ENCODE data around the gene CELA2B. TPM values are rescaled to one million over a fixed set of nuclear protein-coding genes. Genes with fewer than 3 reads are reported as not detected.
"Not testable (repeated sequence)": the region's sequence is repeated elsewhere in the genome, so short reads cannot be mapped to it uniquely, and the experiment has no call there.

CELA2B gene
- polyA plus RNA-seq, 2 of the 4 experiments (the other 2 are of a cell fraction) = not detected

DNA sequence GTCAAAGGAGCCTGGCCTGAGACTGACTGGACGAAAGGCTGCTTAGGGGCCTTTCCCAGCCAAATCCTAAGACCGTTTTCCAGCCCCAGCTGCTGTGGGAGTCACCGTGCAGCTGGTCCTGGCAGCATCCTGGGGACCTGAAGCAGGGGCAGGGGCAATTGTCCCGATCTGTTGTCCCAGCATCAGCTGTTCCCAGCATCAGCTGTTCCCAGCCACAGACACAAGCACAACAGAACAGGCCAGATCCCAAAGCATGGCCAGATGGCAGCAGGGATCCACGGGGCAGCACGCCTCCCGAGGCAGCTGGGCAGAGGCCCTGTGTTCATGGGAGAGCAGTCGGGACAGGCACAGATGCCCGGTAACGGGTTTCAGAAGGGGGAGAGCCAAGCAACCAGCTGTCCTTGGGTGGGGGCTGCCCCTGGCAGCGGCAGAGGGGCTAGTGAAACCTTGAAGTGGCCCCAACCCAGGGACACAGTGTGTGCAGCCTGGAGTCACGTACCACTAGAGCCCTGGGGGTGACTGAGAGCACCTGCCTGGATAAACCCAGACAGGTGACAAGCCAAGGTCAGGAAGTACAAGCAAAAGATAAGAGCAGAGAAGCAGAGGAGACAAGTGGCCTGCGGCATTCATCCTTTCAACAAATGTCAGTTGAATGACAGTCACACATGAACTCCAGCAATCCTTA is 13.3 kb downstream of the CELA2B start:
- Histone ChIP-seq H3K4me1 (no peaks in the 10 kb centered on the region), H3K27ac (no peak overlapping the region), H3K9me3 (no peaks in the 10 kb centered on the region), H3K4me3 (no peak overlapping the region), H3K4me2 (no peak overlapping the region)
- ChIA-PET POLR2A (no interaction called here), CTCF (no interaction called here)
- FAIRE-seq (no peak), ATAC-seq (no peak), DNase-seq (ENCODE audit: low read depth in 1 of 2, low spot score in 1 of 2) (no peak)
- no peak for TF ChIP-seq JUN (IDR thresholded peaks at IDR 0.05)
- TF ChIP-seq HOXA7 (CRISPR knock-in tag; IDR thresholded peaks at IDR 0.05) = no peak
- no peak for TF ChIP-seq TFCP2L1 (CRISPR knock-in tag; IDR thresholded peaks at IDR 0.05)
- no peak for TF ChIP-seq POLR2AphosphoS2 (conservative IDR thresholded peaks at IDR 0.05; ENCODE audit: low read length)
- TF ChIP-seq HDAC2 (IDR thresholded peaks at IDR 0.05) = no peak
- TF ChIP-seq ZC3H11A (IDR thresholded peaks at IDR 0.05) = no peak
- no peak for TF ChIP-seq RNF2 (IDR thresholded peaks at IDR 0.05; ENCODE audit: borderline replicate concordance, low read depth)
- TF ChIP-seq MAFK (IDR thresholded peaks at IDR 0.05; ENCODE audit: partially characterized antibody) = no peak
- 72% methylated on average over 11 of the region's 13 CpGs for WGBS (ENCODE audit: missing lambda C conversion rate)

DNA sequence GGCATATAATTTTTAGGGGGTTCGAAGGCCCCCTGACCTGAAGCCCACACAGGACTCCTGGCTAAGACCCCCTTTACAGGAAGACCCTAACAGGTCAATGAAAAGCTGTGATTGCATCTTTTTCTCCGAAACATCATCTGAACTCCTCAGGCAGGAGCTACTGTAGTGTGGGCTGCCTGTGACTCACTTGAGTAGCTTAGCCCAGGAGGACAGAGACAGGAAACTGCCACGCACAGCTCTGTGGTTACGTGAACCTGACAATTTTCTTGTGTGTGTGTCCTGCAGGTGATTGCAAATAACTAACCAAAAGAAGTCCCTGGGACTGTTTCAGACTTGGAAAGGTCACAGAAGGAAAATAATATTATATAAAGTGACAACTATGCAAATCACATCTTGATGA is 15.1 kb downstream of the CELA2B start:
- CTCF ChIA-PET; H3K9me3 ChIP-seq; DNase-seq (ENCODE audit: low read depth in 1 of 2, low spot score in 1 of 2); H3K4me3 ChIP-seq; POLR2A ChIA-PET; FAIRE-seq; H3K27ac ChIP-seq; H3K4me1 ChIP-seq; ATAC-seq; H3K4me2 ChIP-seq: not testable (repeated sequence)
- WGBS (ENCODE audit: missing lambda C conversion rate) = 87% methylated on average over 4 of the region's 4 CpGs

DNA sequence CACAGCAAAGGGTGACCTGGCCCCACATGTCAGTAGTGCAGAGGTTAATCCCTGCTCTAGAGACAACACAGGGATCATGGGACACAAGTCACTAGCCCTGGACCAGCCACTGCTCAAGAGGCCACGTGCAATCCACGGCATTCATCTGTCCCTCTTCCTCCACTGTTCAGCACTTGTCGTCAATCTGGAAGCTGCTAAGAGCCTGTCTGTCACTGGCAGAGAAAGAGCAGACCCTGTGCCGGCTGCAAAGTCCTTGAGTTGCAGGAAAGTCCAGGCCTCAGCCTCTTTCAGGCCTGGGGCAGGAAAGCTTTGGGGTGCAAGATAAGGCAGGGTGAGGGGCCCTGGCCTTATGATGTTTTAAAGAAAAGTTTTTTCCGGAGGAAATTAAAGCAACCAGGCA is 16.7 kb downstream of the CELA2B start:
- H3K27ac ChIP-seq = no peak overlapping the region
- ChIA-PET POLR2A (no interaction called here), CTCF (no interaction called here)
- WGBS (ENCODE audit: missing lambda C conversion rate) = 91% methylated on average over 5 of the region's 5 CpGs
- ATAC-seq (no peak), DNase-seq (ENCODE audit: low read depth in 1 of 2, low spot score in 1 of 2) (no peak), FAIRE-seq (no peak)
- H3K4me2 ChIP-seq = no peak overlapping the region
- no peaks in the 10 kb centered on the region for H3K9me3 ChIP-seq
- H3K4me3 ChIP-seq = no peak overlapping the region
- no peak for TF ChIP-seq HOXA7 (CRISPR knock-in tag; IDR thresholded peaks at IDR 0.05)
- TF ChIP-seq ZFP36 (IDR thresholded peaks at IDR 0.05; ENCODE audit: borderline replicate concordance, partially characterized antibody) = no peak
- no peak for TF ChIP-seq HOXB13 (CRISPR knock-in tag; IDR thresholded peaks at IDR 0.05; ENCODE audit: low read depth)
- no peak for TF ChIP-seq BCL3 (IDR thresholded peaks at IDR 0.05)
- TF ChIP-seq, protein P1, sequence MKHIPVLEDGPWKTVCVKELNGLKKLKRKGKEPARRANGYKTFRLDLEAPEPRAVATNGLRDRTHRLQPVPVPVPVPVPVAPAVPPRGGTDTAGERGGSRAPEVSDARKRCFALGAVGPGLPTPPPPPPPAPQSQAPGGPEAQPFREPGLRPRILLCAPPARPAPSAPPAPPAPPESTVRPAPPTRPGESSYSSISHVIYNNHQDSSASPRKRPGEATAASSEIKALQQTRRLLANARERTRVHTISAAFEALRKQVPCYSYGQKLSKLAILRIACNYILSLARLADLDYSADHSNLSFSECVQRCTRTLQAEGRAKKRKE (CRISPR knock-in tag; IDR thresholded peaks at IDR 0.05; ENCODE audit: low read depth) = no peak
- no peak for TF ChIP-seq HEYL (CRISPR knock-in tag; IDR thresholded peaks at IDR 0.05)
- TF ChIP-seq HOXB5 (CRISPR knock-in tag; IDR thresholded peaks at IDR 0.05) = no peak
- TF ChIP-seq, protein P2, sequence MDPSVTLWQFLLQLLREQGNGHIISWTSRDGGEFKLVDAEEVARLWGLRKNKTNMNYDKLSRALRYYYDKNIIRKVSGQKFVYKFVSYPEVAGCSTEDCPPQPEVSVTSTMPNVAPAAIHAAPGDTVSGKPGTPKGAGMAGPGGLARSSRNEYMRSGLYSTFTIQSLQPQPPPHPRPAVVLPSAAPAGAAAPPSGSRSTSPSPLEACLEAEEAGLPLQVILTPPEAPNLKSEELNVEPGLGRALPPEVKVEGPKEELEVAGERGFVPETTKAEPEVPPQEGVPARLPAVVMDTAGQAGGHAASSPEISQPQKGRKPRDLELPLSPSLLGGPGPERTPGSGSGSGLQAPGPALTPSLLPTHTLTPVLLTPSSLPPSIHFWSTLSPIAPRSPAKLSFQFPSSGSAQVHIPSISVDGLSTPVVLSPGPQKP (IDR thresholded peaks at IDR 0.05; ENCODE audit: low read depth, low read length) = no peak
- H3K4me1 ChIP-seq = no peaks in the 10 kb centered on the region

DNA sequence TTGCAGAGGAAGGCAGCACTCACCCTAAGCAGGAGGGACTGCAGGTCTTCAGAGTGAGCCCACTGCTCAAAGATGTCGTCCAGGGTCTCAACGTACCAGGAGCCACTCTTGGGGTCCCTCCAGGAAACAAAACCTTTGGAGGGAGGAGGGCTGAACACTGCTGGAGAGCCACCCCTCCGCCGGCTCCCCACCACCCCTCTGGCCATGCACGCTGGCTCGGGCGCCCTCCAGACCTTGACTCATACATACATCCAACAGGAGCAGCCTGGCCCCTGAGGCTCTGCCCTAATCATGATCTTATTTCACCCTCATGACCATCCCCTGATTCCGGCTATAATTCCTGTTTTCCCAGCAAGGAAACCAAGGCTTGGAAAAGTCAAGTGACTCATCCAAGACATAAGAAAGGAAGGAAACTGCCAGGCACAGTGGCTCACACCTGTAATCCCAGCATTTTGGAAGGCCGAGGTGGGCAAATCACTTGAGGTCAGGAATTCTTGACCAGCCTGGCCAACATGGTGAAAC is 18.0 kb downstream of the CELA2B start:
- no peak overlapping the region for H3K4me3 ChIP-seq
- no peak for ATAC-seq
- 94% methylated on average over 4 of the region's 9 CpGs for WGBS (ENCODE audit: missing lambda C conversion rate)
- H3K4me2 ChIP-seq = no peak overlapping the region
- H3K9me3 ChIP-seq = no peaks in the 10 kb centered on the region; the same call in 2 of the 3 replicates
- no peak for DNase-seq (ENCODE audit: low read depth in 1 of 2, low spot score in 1 of 2)
- H3K4me1 ChIP-seq = no peaks in the 10 kb centered on the region
- CTCF ChIA-PET = interaction anchor here (0.6 kb wide), 1 partner anchor 1085 kb away, joined by 3 read pairs; no protein-coding TSS in a partner anchor
- no peak for FAIRE-seq
- no peak overlapping the region for H3K27ac ChIP-seq
- POLR2A ChIA-PET = no interaction called here
- TF ChIP-seq HEYL (CRISPR knock-in tag; IDR thresholded peaks at IDR 0.05) (no peak), HOXA7 (CRISPR knock-in tag; IDR thresholded peaks at IDR 0.05) (no peak), ZSCAN20 (CRISPR knock-in tag; IDR thresholded peaks at IDR 0.05) (no peak)
- TF ChIP-seq, protein P3, sequence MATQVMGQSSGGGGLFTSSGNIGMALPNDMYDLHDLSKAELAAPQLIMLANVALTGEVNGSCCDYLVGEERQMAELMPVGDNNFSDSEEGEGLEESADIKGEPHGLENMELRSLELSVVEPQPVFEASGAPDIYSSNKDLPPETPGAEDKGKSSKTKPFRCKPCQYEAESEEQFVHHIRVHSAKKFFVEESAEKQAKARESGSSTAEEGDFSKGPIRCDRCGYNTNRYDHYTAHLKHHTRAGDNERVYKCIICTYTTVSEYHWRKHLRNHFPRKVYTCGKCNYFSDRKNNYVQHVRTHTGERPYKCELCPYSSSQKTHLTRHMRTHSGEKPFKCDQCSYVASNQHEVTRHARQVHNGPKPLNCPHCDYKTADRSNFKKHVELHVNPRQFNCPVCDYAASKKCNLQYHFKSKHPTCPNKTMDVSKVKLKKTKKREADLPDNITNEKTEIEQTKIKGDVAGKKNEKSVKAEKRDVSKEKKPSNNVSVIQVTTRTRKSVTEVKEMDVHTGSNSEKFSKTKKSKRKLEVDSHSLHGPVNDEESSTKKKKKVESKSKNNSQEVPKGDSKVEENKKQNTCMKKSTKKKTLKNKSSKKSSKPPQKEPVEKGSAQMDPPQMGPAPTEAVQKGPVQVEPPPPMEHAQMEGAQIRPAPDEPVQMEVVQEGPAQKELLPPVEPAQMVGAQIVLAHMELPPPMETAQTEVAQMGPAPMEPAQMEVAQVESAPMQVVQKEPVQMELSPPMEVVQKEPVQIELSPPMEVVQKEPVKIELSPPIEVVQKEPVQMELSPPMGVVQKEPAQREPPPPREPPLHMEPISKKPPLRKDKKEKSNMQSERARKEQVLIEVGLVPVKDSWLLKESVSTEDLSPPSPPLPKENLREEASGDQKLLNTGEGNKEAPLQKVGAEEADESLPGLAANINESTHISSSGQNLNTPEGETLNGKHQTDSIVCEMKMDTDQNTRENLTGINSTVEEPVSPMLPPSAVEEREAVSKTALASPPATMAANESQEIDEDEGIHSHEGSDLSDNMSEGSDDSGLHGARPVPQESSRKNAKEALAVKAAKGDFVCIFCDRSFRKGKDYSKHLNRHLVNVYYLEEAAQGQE (IDR thresholded peaks at IDR 0.05) = no peak

Measured in A549 (cell line).